Muscle of leg (tissue), 11 donors: ENCODE measurements around the gene SUGCT. TPM values are rescaled to one million over a fixed set of nuclear protein-coding genes. Genes with fewer than 3 reads are reported as not detected.

Experiments
- DNase-seq: peaks from one replicate; pipeline ENCODE4 v3.0.0; 2013
- H3K27ac ChIP-seq: one replicate; pipeline ENCODE4 v1.5.1; 2013; ENCODE audit warnings: mild to moderate bottlenecking, low read length, control low read depth
- H3K27me3 ChIP-seq: one replicate; pipeline ENCODE4 v1.6.1; 2013; ENCODE audit warnings: low read length; ENCODE audit not compliant: control insufficient read depth, insufficient read depth
- H3K36me3 ChIP-seq: one replicate; pipeline ENCODE4 v1.6.1; 2013; ENCODE audit warnings: low read length; ENCODE audit not compliant: control insufficient read depth, insufficient read depth
- H3K4me1 ChIP-seq: one replicate; pipeline ENCODE4 v1.6.1; 2013; ENCODE audit warnings: low read length; ENCODE audit not compliant: control insufficient read depth, insufficient read depth
- H3K4me3 ChIP-seq: one replicate; pipeline ENCODE4 v1.5.1; 2013; ENCODE audit warnings: low read length, control low read depth
- H3K9me3 ChIP-seq: replicated peaks from 2 replicates; pipeline ENCODE4 v1.6.1; 2013; ENCODE audit warnings: low read depth, low read length; ENCODE audit not compliant: control insufficient read depth
- WGBS: methylation state at CpG from one replicate; pipeline ENCODE4 v1.1.5; 2013; ENCODE audit warnings: missing lambda C conversion rate; ENCODE audit not compliant: insufficient coverage; 5-methylcytosine and 5-hydroxymethylcytosine counted together
- polyA plus RNA-seq, 8 donors: library from polyadenylated mRNA; unstranded; fragments of 120-200 nt; gene quantifications; one replicate each; pipeline versions ENCODE4 v1.2.1 to v1.2.3, GENCODE V29; 2013; ENCODE audit warnings: inconsistent platforms in 1 of 8, low replicate concordance in 1 of 8; ENCODE audit not compliant: insufficient read length in 8 of 8, insufficient read depth in 1 of 8
- total RNA-seq: library from RNA; stranded (reverse); fragments of 120-200 nt; gene quantifications from one replicate; pipeline ENCODE4 v1.2.4, GENCODE V29; 2013

SUGCT gene
- total and polyA plus RNA-seq, 9 donors = 1.7 to 6.1 (median 3.3) TPM

GRCh38 chr7:40742270-40742669, 607.5 kb downstream of the SUGCT start:
- 70% methylated on average over 5 of the region's 7 CpGs for WGBS
- Histone ChIP-seq H3K27me3 (no peaks in the 10 kb centered on the region), H3K27ac (no peak overlapping the region), H3K4me1 (no peaks in the 10 kb centered on the region), H3K4me3 (no peak overlapping the region), H3K36me3 (no peaks in the 10 kb centered on the region), H3K9me3 (peaks cover 3% of the 10 kb centered on the region)
- DNase-seq = no peak

DNA sequence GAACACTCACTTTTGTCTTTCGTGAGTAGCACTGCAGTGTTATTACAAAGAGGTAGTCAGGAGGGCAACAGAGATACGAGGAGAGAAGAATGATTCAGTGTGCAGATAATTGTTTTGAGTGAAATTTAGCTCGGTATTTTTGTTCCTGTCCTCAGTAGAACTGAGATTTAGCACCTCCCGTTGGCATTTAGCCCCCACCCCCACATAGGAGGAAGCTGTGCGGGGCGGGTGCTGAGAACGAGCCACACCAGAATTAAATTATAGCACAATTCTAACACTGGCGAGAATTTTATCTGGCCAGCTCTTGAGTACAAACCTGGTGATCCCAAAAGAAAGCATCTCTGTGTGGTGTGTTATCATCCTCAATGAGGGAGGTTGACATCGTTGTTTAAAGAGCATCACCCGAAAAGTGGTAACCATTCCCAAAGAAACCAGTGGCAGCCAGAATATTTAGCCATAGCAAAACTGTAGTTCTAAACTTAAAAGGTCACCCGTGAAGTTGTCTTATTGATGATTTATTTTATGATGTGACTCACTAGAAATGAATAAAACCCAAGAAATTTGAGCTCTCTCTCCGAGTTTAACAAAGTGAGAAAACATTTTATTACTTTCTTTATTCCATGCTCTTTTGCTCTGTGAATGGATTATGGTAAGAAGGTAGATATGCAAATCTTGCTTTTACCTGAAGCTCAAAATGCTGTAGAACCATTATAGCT, 612.2 kb downstream of the SUGCT start:
- H3K36me3 ChIP-seq = no peaks in the 10 kb centered on the region

GRCh38 chr7:40747856-40748255, 613.1 kb downstream of the SUGCT start:
- no peak overlapping the region for H3K27ac ChIP-seq
- no peak for DNase-seq
- no peak overlapping the region for H3K4me3 ChIP-seq
- H3K36me3 ChIP-seq = no peaks in the 10 kb centered on the region
- H3K4me1 ChIP-seq = no peaks in the 10 kb centered on the region
- no CpG with 5 or more reads among the region's 2 CpGs for WGBS
- no peaks in the 10 kb centered on the region for H3K27me3 ChIP-seq
- H3K9me3 ChIP-seq = no peaks in the 10 kb centered on the region

More for the DNA sequence above, 612.2 kb downstream of the SUGCT start:
- Histone ChIP-seq H3K27ac (no peak overlapping the region), H3K9me3 (no peaks in the 10 kb centered on the region), H3K27me3 (no peaks in the 10 kb centered on the region), H3K4me1 (no peaks in the 10 kb centered on the region), H3K4me3 (no peak overlapping the region)
- no CpG with 5 or more reads among the region's 12 CpGs for WGBS
- DNase-seq = no peak

DNA sequence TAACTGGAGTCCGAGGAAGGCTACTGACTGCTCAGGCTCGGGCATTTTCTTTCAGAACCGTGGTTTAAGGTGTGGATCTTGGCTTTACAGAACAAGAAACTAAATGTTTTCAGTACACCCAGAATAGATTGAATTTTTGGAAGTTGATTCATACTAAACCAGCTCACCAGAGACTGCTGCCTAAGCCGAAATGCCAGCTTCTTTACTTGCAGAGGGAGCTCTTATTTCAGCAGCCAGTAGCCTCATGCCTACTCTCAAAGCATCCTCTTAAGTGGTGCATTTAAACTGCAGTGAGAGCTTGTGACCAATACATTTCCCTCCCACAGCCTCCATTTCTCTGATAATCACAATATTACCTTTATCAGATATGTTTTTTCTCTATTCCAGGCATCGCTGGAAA, 615.1 kb downstream of the SUGCT start:
- 88% methylated on average over 4 of the region's 5 CpGs for WGBS
- no peaks in the 10 kb centered on the region for H3K4me1 ChIP-seq
- DNase-seq = no peak
- H3K27me3 ChIP-seq = no peaks in the 10 kb centered on the region
- no peaks in the 10 kb centered on the region for H3K9me3 ChIP-seq
- no peak overlapping the region for H3K27ac ChIP-seq
- no peaks in the 10 kb centered on the region for H3K36me3 ChIP-seq
- H3K4me3 ChIP-seq = no peak overlapping the region

- no peaks in the 10 kb centered on the region for H3K4me1 ChIP-seq
- H3K36me3 ChIP-seq = no peaks in the 10 kb centered on the region
- H3K27me3 ChIP-seq = no peaks in the 10 kb centered on the region
- no peak overlapping the region for H3K27ac ChIP-seq
- no peak overlapping the region for H3K4me3 ChIP-seq
- DNase-seq = no peak
- H3K9me3 ChIP-seq = no peaks in the 10 kb centered on the region
- no CpG with 5 or more reads among the region's 2 CpGs for WGBS
These were observed 618.6 kb downstream of the SUGCT start for GRCh38 chr7:40753455-40753854.

- no peaks in the 10 kb centered on the region for H3K4me1 ChIP-seq
- H3K4me3 ChIP-seq = no peak overlapping the region
- WGBS = no CpG with 5 or more reads among the region's 2 CpGs
- no peaks in the 10 kb centered on the region for H3K27me3 ChIP-seq
- no peak for DNase-seq
- no peaks in the 10 kb centered on the region for H3K9me3 ChIP-seq
- no peaks in the 10 kb centered on the region for H3K36me3 ChIP-seq
- H3K27ac ChIP-seq = no peak overlapping the region
These were observed 620.6 kb downstream of the SUGCT start for GRCh38 chr7:40755438-40755837.

GRCh38 chr7:40757109-40757508, 622.3 kb downstream of the SUGCT start:
- H3K9me3 ChIP-seq = no peaks in the 10 kb centered on the region
- H3K36me3 ChIP-seq = no peaks in the 10 kb centered on the region
- DNase-seq = no peak
- WGBS = 67% methylated on average over 1 of the region's 4 CpGs
- no peaks in the 10 kb centered on the region for H3K27me3 ChIP-seq
- no peak overlapping the region for H3K4me3 ChIP-seq
- peaks cover 2% of the 10 kb centered on the region for H3K4me1 ChIP-seq
- H3K27ac ChIP-seq = no peak overlapping the region

- Histone ChIP-seq H3K9me3 (no peaks in the 10 kb centered on the region), H3K4me3 (no peak overlapping the region), H3K27me3 (no peaks in the 10 kb centered on the region), H3K27ac (no peak overlapping the region), H3K36me3 (no peaks in the 10 kb centered on the region), H3K4me1 (peaks cover 4% of the 10 kb centered on the region)
- WGBS = no CpG with 5 or more reads among the region's 3 CpGs
- DNase-seq = no peak
These were observed 623.8 kb downstream of the SUGCT start for GRCh38 chr7:40758590-40758989.

DNA sequence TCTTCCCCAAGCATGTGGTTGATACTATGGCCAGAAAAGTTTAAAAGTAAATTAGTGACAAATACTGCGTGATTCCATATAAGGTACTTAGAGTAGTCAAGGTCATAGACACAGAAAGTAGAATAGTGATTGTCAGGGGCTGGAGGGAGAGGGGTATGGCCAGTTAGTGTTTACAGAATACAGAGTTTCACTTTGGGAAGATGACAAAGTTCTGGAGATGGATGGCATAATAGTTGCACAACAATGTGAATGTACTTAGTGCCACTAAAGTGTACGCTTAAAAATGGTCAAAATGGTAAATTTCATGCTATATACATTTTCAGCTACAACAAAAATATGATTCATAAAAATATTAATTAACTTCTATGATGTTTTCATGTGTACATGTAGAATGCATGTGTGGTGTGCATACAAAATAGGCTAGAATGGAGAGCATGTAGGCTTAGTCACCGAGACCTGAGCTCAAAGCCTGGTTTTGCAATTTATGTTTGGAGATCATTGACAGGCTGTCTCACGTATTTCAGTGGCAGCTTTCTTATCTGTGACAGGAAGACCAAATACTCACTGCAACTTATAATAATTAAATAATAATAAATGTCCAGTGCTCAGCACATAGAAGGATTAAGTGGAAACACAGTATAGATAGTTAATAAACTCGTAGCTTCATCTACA, 625.6 kb downstream of the SUGCT start:
- no peak for DNase-seq
- Histone ChIP-seq H3K4me1 (peaks cover 9% of the 10 kb centered on the region), H3K36me3 (no peaks in the 10 kb centered on the region), H3K4me3 (no peak overlapping the region), H3K27ac (no peak overlapping the region), H3K27me3 (no peaks in the 10 kb centered on the region), H3K9me3 (no peaks in the 10 kb centered on the region)
- 100% methylated on average over 1 of the region's 5 CpGs for WGBS

DNA sequence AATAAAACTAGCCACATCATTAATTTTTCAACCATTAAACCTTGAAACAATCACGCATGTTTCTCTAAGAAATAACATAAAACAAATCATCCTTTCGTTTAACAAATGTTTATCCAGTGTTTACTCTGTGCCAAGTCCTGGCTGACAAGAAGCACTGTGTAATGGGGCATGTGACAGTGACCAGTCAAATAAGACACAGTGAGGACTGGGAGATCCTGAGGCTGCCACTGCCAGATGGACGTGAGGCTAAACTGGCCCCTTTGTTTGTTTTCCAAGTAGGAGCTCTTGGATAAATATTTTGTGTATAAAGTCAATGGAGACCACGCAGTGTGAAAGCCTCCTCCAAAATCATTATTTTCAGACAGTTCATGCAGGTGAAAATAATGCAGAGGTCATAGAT, 626.2 kb downstream of the SUGCT start:
- Histone ChIP-seq H3K9me3 (no peaks in the 10 kb centered on the region), H3K4me3 (no peak overlapping the region), H3K27me3 (no peaks in the 10 kb centered on the region), H3K36me3 (no peaks in the 10 kb centered on the region), H3K27ac (no peak overlapping the region), H3K4me1 (peaks cover 9% of the 10 kb centered on the region)
- 60% methylated on average over 1 of the region's 4 CpGs for WGBS
- DNase-seq = no peak
